Caco-2 (cell line): Measurements from ENCODE around the gene IL1RL2. TPM values are rescaled to one million over a fixed set of nuclear protein-coding genes. Genes with fewer than 3 reads are reported as not detected.
A peak's percentile ranks its signal among the peaks of the same experiment; 100 is the strongest.

Experiments used
- Bru-seq: library from RNA; stranded (reverse); fragments of 400-500 nt; gene quantifications from one replicate; lab custom pipeline; 2021; lab: Mats Ljungman, UMichigan
- BruChase-seq, 2 experiments: library from RNA; stranded (reverse); fragments of 400-500 nt; gene quantifications; one replicate each; lab custom pipeline; 2021; lab: Mats Ljungman, UMichigan
- BruUV-seq: library from RNA; stranded (reverse); fragments of 400-500 nt; replicated peaks from 2 replicates; lab custom pipeline; 2021; lab: Mats Ljungman, UMichigan
- CTCF ChIA-PET: fragments of 300-600 bp; sonication (Branson Sonifier 250); formaldehyde crosslinking; loops from one replicate; lab custom pipeline; 2022; ENCODE audit warnings: antibody characterized with exemption; lab: Charles Lee
- POLR2A ChIA-PET: fragments of 300-600 bp; sonication (Branson Sonifier 250); formaldehyde crosslinking; loops from one replicate; lab custom pipeline; 2022; ENCODE audit warnings: antibody characterized with exemption; lab: Charles Lee
- DNase-seq, 2 experiments: peaks; one replicate each; pipeline versions ENCODE4 v3.0.0 to v3.0.0-alpha.2; 2020 to 2022
- H3K27me3 ChIP-seq: replicated peaks from 2 replicates; pipeline ENCODE4 v1.6.0; 2011; ENCODE audit warnings: low read length; ENCODE audit not compliant: control insufficient read depth, insufficient read depth
- H3K36me3 ChIP-seq: 2 replicates; pipeline ENCODE4 v1.5.1; 2011; ENCODE audit warnings: low read length; ENCODE audit not compliant: control insufficient read depth, insufficient read depth
- H3K4me1 ChIP-seq: fragments of 250-450 bp; sonication (Bioruptor Pico); 2 replicates; pipeline ENCODE4 v1.5.1; 2020; ENCODE audit warnings: mild to moderate bottlenecking
- H3K4me3 ChIP-seq: 2 replicates; pipeline ENCODE4 v1.5.1; 2011; ENCODE audit warnings: low read depth, mild to moderate bottlenecking, control low read depth, low read length
- H3K9me3 ChIP-seq: fragments of 250-450 bp; sonication (Bioruptor Pico); 2 replicates; pipeline ENCODE4 v1.5.1; 2020; ENCODE audit warnings: mild to moderate bottlenecking, moderate library complexity
- H3K27ac Mint-ChIP-seq: one replicate; pipeline ENCODE4 v1.8.0; 2022; ENCODE audit warnings: mixed read lengths; ENCODE audit not compliant: unreplicated experiment
- H3K27me3 Mint-ChIP-seq: one replicate; pipeline ENCODE4 v1.8.0; 2022; ENCODE audit warnings: mixed read lengths; ENCODE audit not compliant: insufficient read depth, unreplicated experiment
- H3K36me3 Mint-ChIP-seq: one replicate; pipeline ENCODE4 v1.8.0; 2022; ENCODE audit warnings: mild to moderate bottlenecking, mixed read lengths; ENCODE audit not compliant: insufficient read depth, unreplicated experiment
- H3K4me1 Mint-ChIP-seq: one replicate; pipeline ENCODE4 v1.8.0; 2022; ENCODE audit warnings: low read depth, mixed read lengths; ENCODE audit not compliant: unreplicated experiment
- H3K4me3 Mint-ChIP-seq: one replicate; pipeline ENCODE4 v1.8.0; 2022; ENCODE audit warnings: mild to moderate bottlenecking, moderate library complexity, mixed read lengths; ENCODE audit not compliant: unreplicated experiment
- H3K9me3 Mint-ChIP-seq: one replicate; pipeline ENCODE4 v1.8.0; 2022; ENCODE audit warnings: mixed read lengths; ENCODE audit not compliant: unreplicated experiment
- intact Hi-C: fragments of 100-400 bp; cut with micrococcal nuclease; formaldehyde crosslinking; loops from one replicate; pipeline ENCODE4 v1.10.0; 2022; ENCODE audit not compliant: unreplicated experiment
- long read RNA-seq: library from polyadenylated mRNA; stranded (forward); transcript quantifications from one replicate; pipeline ENCODE4 v2.0.0, GENCODE V29; 2022
- total RNA-seq: library from RNA; stranded (reverse); gene quantifications from 2 replicates; pipeline ENCODE4 v1.2.3, GENCODE V29; 2022
- TF ChIP-seq, protein P1 (sequence below), 2 experiments: fragments of 200-600 bp in 1 of 2; IDR thresholded peaks; 1 replicate in 1 of 2; 2 replicates in 1 of 2; pipeline versions ENCODE4 v1.5.1 to v1.8.0; 2011 to 2022; ENCODE audit warnings: antibody characterized with exemption in 1 of 2, control low read depth in 1 of 2, inconsistent platforms in 1 of 2, low read depth in 1 of 2, low read length in 1 of 2, mild to moderate bottlenecking in 1 of 2, moderate library complexity in 1 of 2; ENCODE audit not compliant: insufficient read depth in 1 of 2, severe bottlenecking in 1 of 2, unreplicated experiment in 1 of 2

The IL1RL2 gene
- total RNA-seq: not detected in 2 replicates
- Bru-seq, nascent RNA: percentile 6 among the genes with signal in this experiment
- percentile 14 among the genes with signal in this experiment for BruChase-seq, experiment 1, labeled RNA remaining after a 2-hour chase
- percentile 5 among the genes with signal in this experiment for BruChase-seq, experiment 2, labeled RNA remaining after a 6-hour chase
- long read RNA-seq: 0 reads

DNA sequence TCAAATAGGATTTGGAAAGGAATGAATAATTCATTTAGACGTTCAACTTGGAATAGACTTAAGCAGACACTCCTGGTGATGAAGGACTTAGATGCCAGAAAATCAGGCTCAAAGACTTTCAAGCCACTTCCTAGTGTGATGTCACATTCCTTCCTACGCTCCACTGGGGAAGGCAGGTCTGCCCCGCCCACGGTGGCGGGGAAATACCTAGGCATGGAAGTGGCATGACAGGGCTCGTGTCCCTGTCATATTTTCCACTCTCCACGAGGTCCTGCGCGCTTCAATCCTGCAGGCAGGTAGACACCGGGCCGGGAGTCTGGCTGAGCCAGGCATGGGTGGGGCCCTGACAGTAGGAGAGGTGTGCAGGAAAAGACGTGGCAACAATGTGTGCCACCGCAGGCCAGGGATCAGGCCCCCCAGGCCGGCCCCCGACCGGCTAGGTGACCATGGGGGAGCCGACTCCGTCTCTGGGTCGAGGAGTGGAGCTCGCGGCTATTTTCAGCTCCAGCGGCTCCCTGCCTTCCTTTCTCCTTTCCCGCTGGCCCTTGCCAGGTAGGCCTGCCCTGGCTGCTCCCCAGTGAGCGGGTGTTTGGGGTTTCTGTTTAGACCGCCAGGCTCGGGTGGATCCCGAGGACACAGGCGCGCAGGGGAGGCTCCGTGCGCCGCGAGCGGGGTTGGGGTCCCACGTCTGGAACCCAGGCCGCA lies at the start of gene IL1RL2:
Gene IL1RL2, plus strand, starts transcription at position 233 of the 705 bp plus-strand sequence. CDS start 845 bp downstream, outside the sequence.
- H3K27me3 Mint-ChIP-seq: no peaks in the 10 kb centered on the region
- POLR2A ChIA-PET: no interaction called here
- no peaks in the 10 kb centered on the region for H3K27me3 ChIP-seq
- peaks cover 8% of the 10 kb centered on the region for H3K4me1 Mint-ChIP-seq
- H3K4me3 ChIP-seq: no peak within 1 kb of the TSS
- DNase-seq: no peak
- no peak within 1 kb of the TSS for H3K27ac Mint-ChIP-seq
- H3K36me3 Mint-ChIP-seq: no peaks in the 10 kb centered on the region
- peaks cover 18% of the 10 kb centered on the region for H3K4me1 ChIP-seq
- TF ChIP-seq, protein P1, sequence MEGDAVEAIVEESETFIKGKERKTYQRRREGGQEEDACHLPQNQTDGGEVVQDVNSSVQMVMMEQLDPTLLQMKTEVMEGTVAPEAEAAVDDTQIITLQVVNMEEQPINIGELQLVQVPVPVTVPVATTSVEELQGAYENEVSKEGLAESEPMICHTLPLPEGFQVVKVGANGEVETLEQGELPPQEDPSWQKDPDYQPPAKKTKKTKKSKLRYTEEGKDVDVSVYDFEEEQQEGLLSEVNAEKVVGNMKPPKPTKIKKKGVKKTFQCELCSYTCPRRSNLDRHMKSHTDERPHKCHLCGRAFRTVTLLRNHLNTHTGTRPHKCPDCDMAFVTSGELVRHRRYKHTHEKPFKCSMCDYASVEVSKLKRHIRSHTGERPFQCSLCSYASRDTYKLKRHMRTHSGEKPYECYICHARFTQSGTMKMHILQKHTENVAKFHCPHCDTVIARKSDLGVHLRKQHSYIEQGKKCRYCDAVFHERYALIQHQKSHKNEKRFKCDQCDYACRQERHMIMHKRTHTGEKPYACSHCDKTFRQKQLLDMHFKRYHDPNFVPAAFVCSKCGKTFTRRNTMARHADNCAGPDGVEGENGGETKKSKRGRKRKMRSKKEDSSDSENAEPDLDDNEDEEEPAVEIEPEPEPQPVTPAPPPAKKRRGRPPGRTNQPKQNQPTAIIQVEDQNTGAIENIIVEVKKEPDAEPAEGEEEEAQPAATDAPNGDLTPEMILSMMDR (IDR thresholded peaks at IDR 0.05; ENCODE audit: insufficient read depth in 1 of 2, low read depth in 1 of 2, low read length in 1 of 2, severe bottlenecking in 1 of 2, unreplicated experiment in 1 of 2): no peak
- CTCF ChIA-PET: no interaction called here
- no peaks in the 10 kb centered on the region for H3K36me3 ChIP-seq
- no peaks in the 10 kb centered on the region for H3K9me3 Mint-ChIP-seq
- H3K4me3 Mint-ChIP-seq: no peak within 1 kb of the TSS
- no peaks in the 10 kb centered on the region for H3K9me3 ChIP-seq
- BruUV-seq: no TSS peak
- intact Hi-C loops: no loop called here

DNA sequence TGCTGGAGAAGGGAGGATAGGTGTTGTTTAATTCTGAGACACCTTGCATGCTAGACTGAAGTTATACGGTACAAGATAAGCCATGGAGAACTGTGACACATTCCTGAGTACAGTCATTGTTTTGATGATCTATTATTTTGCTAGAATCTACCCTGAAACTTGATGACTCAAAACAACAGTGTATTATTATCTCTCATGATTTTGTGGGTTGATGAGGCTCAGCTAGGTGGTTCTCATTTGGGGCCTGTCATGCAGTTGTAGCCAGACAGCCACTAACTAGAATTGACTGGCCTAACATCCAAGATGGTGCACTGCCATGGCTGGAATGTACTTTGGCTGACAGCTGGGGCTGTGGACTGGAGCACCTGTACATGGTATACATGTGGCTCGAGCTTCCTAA lies 49.7 kb upstream of the IL1RL2 start:
- H3K27ac Mint-ChIP-seq: no peak overlapping the region
- peaks cover 6% of the 10 kb centered on the region for H3K4me1 Mint-ChIP-seq
- intact Hi-C loops: no loop called here
- Histone ChIP-seq H3K4me3 (no peak overlapping the region), H3K9me3 (no peaks in the 10 kb centered on the region), H3K27me3 (no peaks in the 10 kb centered on the region), H3K36me3 (no peaks in the 10 kb centered on the region), H3K4me1 (no peaks in the 10 kb centered on the region)
- no peak for DNase-seq
- H3K36me3 Mint-ChIP-seq: no peaks in the 10 kb centered on the region
- no TSS peak for BruUV-seq
- CTCF ChIA-PET: no interaction called here
- H3K27me3 Mint-ChIP-seq: no peaks in the 10 kb centered on the region
- no peaks in the 10 kb centered on the region for H3K9me3 Mint-ChIP-seq
- TF ChIP-seq, protein P1 (IDR thresholded peaks at IDR 0.05; ENCODE audit: insufficient read depth in 1 of 2, low read depth in 1 of 2, low read length in 1 of 2, severe bottlenecking in 1 of 2, unreplicated experiment in 1 of 2): no peak
- no peak overlapping the region for H3K4me3 Mint-ChIP-seq
- POLR2A ChIA-PET: no interaction called here

DNA sequence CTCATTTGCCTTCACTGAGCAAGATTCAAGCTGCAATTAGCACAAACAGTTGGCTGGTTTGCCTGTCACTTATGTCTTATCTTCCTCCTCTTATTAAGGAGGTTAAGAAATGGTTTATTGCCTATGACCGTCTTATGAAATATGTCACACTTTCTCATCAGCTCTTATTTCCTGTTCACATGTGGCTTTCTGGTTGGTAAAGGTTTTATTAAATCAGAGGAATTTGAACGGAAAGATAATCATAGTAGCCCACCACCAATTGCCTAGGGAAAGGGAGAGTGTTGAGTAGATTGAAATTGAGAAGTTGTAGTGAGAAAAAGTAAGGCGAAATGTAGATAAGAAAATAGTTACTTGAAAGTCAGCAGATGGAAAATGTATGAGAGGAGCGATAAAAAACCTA lies 48.5 kb upstream of the IL1RL2 start:
- Mint-ChIP-seq H3K27me3 (no peaks in the 10 kb centered on the region), H3K4me3 (no peak overlapping the region), H3K27ac (no peak overlapping the region), H3K36me3 (peaks cover 5% of the 10 kb centered on the region), H3K4me1 (peaks cover 6% of the 10 kb centered on the region), H3K9me3 (no peaks in the 10 kb centered on the region)
- TF ChIP-seq, protein P1 (IDR thresholded peaks at IDR 0.05; ENCODE audit: insufficient read depth in 1 of 2, low read depth in 1 of 2, low read length in 1 of 2, severe bottlenecking in 1 of 2, unreplicated experiment in 1 of 2): no peak
- no peaks in the 10 kb centered on the region for H3K27me3 ChIP-seq
- no TSS peak for BruUV-seq
- intact Hi-C loops: no loop called here
- CTCF ChIA-PET: no interaction called here
- H3K36me3 ChIP-seq: no peaks in the 10 kb centered on the region
- no peaks in the 10 kb centered on the region for H3K9me3 ChIP-seq
- POLR2A ChIA-PET: no interaction called here
- H3K4me3 ChIP-seq: no peak overlapping the region
- no peak for DNase-seq
- H3K4me1 ChIP-seq: no peaks in the 10 kb centered on the region
